Thoracic aorta (tissue), 2 donors: ENCODE results near the gene PTPA. TPM values are rescaled to one million over a fixed set of nuclear protein-coding genes. Genes with fewer than 3 reads are reported as not detected.

ENCODE experiments used
- ATAC-seq: fragments of 150-250 bp; one replicate; pipeline ENCODE4 v1.8.0; 2017; ENCODE audit warnings: low read depth; ENCODE audit not compliant: insufficient number of reproducible peaks, low FRiP score
- DNase-seq: peaks from one replicate; pipeline ENCODE4 v3.0.0-alpha.2; 2020; ENCODE audit warnings: low spot score
- H3K27ac ChIP-seq, 2 donors: fragments of 200-600 bp; sonication (generic); 1 replicate in 1 of 2; 2 replicates in 1 of 2; pipeline ENCODE4 v1.5.1; 2016; ENCODE audit warnings: mild to moderate bottlenecking in 2 of 2, moderate library complexity in 2 of 2
- H3K27me3 ChIP-seq: fragments of 200-600 bp; sonication (generic); replicated peaks from 2 replicates; pipeline ENCODE4 v1.6.0; 2016; ENCODE audit warnings: mild to moderate bottlenecking; ENCODE audit not compliant: insufficient read depth
- H3K36me3 ChIP-seq: fragments of 200-600 bp; sonication (generic); one replicate; pipeline ENCODE4 v1.5.1; 2016
- H3K4me1 ChIP-seq, 2 donors: fragments of 200-600 bp; sonication (generic); 1 replicate in 1 of 2; 2 replicates in 1 of 2; pipeline versions ENCODE4 v1.5.1 to v1.6.0; 2016; ENCODE audit warnings: low read depth in 2 of 2, mild to moderate bottlenecking in 1 of 2; ENCODE audit not compliant: control insufficient read depth in 1 of 2
- H3K4me3 ChIP-seq: fragments of 200-600 bp; sonication (generic); 2 replicates; pipeline ENCODE4 v1.5.1; 2016; ENCODE audit warnings: mild to moderate bottlenecking
- H3K9me3 ChIP-seq: fragments of 200-600 bp; sonication (generic); 2 replicates; pipeline ENCODE4 v1.5.1; 2016
- total RNA-seq, 2 donors: library from RNA; depleted of rRNA; stranded (reverse); fragments of >200 nt; gene quantifications; one replicate each; pipeline versions ENCODE4 v1.1.0 to v1.2.3, GENCODE V29; 2016
- TF ChIP-seq, protein P1 (sequence below): fragments of 200-600 bp; sonication (generic); IDR thresholded peaks from one replicate; pipeline ENCODE4 v1.5.1; 2019; ENCODE audit warnings: antibody characterized with exemption

The PTPA gene
- total RNA-seq, 2 donors from 2014 or later = 72.2 to 93.3 TPM

DNA sequence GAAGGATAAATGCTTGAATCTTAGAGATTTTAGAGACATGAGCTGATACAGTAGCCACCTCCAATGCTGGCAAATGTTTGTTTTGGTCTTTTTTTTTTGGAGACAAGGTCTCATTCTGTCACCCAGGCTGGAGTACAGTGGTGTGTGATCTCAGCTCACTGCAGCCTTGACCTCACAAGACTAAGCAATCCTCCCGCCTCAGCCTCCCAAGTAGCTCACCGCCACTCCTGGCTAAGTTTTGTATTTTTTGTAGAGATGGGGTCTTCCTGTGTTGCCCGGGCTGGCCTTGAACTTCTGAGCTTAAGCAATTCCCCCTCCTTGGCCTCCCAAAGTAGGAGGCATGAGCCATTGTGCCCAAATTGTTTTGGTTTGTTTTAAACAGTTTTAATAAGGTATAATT, 37.1 kb upstream of the PTPA start:
- TF ChIP-seq, protein P1, sequence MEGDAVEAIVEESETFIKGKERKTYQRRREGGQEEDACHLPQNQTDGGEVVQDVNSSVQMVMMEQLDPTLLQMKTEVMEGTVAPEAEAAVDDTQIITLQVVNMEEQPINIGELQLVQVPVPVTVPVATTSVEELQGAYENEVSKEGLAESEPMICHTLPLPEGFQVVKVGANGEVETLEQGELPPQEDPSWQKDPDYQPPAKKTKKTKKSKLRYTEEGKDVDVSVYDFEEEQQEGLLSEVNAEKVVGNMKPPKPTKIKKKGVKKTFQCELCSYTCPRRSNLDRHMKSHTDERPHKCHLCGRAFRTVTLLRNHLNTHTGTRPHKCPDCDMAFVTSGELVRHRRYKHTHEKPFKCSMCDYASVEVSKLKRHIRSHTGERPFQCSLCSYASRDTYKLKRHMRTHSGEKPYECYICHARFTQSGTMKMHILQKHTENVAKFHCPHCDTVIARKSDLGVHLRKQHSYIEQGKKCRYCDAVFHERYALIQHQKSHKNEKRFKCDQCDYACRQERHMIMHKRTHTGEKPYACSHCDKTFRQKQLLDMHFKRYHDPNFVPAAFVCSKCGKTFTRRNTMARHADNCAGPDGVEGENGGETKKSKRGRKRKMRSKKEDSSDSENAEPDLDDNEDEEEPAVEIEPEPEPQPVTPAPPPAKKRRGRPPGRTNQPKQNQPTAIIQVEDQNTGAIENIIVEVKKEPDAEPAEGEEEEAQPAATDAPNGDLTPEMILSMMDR = no peak
- H3K9me3 ChIP-seq = no peaks in the 10 kb centered on the region
- no peak for ATAC-seq

DNA sequence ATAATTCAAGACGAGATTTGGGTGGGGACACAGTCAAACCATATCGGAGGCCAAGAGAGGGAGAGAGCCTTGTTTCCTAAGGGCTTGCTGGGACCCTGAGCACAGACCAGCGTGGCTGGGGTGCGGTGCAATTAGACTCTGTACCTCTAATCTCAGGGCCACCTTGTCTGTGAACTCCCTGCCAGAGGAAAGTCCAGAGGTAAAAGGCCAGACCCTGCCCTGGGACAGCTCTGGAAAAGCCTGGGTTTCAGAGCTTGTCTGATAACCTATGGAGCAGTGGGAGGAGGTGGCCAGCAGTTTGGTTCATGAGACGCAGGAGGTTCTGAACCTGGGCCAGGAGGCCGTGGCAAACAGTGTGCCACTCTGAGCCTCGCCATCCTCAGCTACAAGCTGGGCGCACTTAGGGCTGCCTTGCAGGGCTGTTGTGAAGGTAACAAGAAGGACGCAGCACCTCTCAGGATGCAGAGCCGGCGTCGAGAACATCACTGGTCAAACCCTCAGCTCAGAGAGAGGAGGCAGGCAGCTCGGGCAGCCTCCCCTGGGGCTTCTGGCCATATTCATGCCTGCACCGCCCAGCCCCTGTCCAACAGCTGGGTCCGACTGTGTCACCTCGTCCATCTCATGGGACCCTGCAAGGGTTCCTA, 35.1 kb upstream of the PTPA start:
- no peak for ATAC-seq
- no peak for DNase-seq
- Histone ChIP-seq H3K36me3 (no peaks in the 10 kb centered on the region), H3K27ac (no peak overlapping the region), H3K9me3 (no peaks in the 10 kb centered on the region), H3K27me3 (no peaks in the 10 kb centered on the region), H3K4me1 (peaks cover 0 to 7% of the 10 kb centered on the region in 2 donors), H3K4me3 (no peak overlapping the region)
- TF ChIP-seq, protein P1 = no peak

More for the DNA sequence above, 37.1 kb upstream of the PTPA start:
- H3K4me1 ChIP-seq = no peaks in the 10 kb centered on the region
- H3K27me3 ChIP-seq = no peaks in the 10 kb centered on the region
- no peak overlapping the region for H3K4me3 ChIP-seq
- H3K27ac ChIP-seq = no peak overlapping the region
- no peaks in the 10 kb centered on the region for H3K36me3 ChIP-seq
- DNase-seq = no peak

DNA sequence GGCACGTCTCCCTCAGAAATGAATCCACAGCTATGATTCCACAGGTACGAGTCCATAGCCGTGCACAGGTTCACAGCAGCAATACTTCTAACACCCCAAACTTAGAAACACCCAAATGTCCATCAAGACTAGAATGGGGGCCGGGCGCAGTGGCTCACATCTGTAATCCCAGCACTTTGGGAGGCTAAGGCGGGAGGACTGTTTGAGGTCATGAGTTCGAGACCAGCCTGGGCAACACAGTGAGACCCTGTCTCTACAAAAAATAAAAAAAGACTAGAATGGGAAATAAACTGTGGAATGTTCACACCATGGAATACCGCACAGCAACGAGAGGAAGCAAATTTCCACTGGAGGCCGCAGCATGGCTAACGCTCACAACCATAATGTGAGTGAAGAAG, 34.6 kb upstream of the PTPA start:
- Histone ChIP-seq H3K4me3 (no peak overlapping the region), H3K27ac (no peak overlapping the region), H3K4me1 (peaks cover 1 to 9% of the 10 kb centered on the region in 2 donors), H3K9me3 (no peaks in the 10 kb centered on the region), H3K27me3 (no peaks in the 10 kb centered on the region), H3K36me3 (no peaks in the 10 kb centered on the region)
- TF ChIP-seq, protein P1 = no peak
- DNase-seq (no peak), ATAC-seq (no peak)

DNA sequence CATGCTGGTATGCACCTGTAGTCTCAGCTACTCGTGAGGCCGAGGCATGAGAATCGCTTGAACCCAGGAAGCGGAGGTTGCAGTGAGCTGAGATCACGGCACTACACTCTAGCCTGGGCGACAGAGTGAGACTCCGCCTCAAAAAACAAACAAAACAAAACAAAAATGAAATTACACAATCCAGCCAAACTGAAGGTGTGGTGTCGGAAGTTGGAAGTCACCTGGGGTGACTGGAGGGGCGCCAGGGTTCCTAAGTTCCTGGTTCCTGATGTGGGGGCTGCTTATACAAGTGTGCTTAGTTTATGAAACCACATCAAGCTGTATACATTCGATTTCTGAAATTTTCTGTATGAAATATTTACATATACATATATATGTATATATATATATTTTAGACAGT, 34.0 kb upstream of the PTPA start:
- Histone ChIP-seq H3K36me3 (no peaks in the 10 kb centered on the region), H3K4me1 (peaks cover 7 to 15% of the 10 kb centered on the region in 2 donors), H3K27ac (no peak overlapping the region), H3K9me3 (no peaks in the 10 kb centered on the region), H3K4me3 (no peak overlapping the region), H3K27me3 (no peaks in the 10 kb centered on the region)
- no peak for ATAC-seq
- TF ChIP-seq, protein P1 = no peak
- DNase-seq = no peak

DNA sequence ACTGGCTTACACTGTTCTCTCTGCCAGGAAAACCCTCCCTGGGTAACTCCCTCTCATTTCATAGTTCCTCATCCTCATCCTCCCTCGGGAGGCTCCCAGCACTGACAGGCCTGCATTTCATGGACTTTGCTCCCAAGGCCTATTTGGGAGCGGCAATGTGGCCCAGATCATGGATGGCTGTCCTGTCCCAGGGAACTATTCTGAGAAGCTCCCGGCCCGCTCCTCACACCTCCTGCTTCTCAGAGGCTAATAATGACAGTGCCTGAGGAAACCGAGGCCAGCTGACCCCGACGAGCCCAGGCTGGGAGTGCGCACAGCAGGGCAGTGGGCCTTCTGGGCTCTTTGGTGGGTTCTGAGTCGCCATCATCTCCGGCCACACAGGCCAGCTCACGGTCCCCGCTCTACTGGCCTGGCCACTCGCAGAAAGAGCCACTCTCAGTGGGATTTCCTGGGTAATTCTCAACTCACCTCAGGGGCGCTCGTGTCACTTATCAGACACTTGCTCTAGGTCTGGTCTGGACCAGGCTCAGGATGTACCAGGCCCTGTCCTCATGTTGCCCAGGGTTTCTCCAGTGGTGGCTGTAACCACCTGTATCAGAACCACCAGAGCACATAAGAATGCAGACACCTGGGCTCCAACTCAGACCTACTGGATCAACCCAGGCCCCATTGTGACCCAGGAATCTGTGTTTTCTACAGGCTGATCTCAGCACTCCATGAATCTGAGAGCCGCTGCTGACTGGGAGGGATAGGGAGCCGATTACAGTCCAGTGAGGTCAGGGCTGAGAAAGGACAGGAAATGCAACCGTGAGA, 32.3 kb upstream of the PTPA start:
- TF ChIP-seq, protein P1 = no peak
- DNase-seq = no peak
- no peak overlapping the region for H3K27ac ChIP-seq
- peaks cover 7 to 18% of the 10 kb centered on the region in 2 donors for H3K4me1 ChIP-seq
- ATAC-seq = no peak
- H3K4me3 ChIP-seq = no peak overlapping the region
- H3K36me3 ChIP-seq = no peaks in the 10 kb centered on the region
- H3K27me3 ChIP-seq = no peaks in the 10 kb centered on the region
- H3K9me3 ChIP-seq = no peaks in the 10 kb centered on the region
